ENCODE results near the gene TTLL5.

TTLL5 gene

GRCh38 chr14:75831455-75831854 lies 170.4 kb downstream of the TTLL5 start (continued):
- TF ChIP-seq, protein P1, sequence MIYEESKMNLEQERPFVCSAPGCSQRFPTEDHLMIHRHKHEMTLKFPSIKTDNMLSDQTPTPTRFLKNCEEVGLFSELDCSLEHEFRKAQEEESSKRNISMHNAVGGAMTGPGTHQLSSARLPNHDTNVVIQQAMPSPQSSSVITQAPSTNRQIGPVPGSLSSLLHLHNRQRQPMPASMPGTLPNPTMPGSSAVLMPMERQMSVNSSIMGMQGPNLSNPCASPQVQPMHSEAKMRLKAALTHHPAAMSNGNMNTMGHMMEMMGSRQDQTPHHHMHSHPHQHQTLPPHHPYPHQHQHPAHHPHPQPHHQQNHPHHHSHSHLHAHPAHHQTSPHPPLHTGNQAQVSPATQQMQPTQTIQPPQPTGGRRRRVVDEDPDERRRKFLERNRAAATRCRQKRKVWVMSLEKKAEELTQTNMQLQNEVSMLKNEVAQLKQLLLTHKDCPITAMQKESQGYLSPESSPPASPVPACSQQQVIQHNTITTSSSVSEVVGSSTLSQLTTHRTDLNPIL (CRISPR knock-in tag; IDR thresholded peaks at IDR 0.05; ENCODE audit: low read depth) = no peak
- no peak for TF ChIP-seq PPARA (CRISPR knock-in tag; IDR thresholded peaks at IDR 0.05; ENCODE audit: borderline replicate concordance)
- no peak for TF ChIP-seq RARB (CRISPR knock-in tag; IDR thresholded peaks at IDR 0.05)

DNA sequence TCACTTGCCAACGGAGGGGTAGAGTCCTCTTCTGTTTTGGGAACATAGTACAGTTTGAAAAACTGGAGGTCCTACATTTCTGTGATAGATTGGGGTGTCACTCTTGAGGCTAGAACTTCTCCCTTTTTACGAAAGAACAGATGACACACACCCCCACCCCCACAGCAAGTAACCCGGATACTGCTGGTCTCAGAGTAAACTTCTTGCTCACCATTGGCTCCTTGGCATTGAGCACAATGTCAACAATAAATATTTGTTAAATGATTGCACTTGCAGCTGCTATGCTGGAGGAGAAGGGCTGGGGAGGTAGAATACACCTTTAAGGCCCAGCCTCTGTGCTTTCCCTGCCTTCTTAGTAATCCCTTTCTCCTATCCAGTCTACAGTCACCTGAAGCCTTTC lies 170.9 kb downstream of the TTLL5 start:
- no peak for ATAC-seq

DNA sequence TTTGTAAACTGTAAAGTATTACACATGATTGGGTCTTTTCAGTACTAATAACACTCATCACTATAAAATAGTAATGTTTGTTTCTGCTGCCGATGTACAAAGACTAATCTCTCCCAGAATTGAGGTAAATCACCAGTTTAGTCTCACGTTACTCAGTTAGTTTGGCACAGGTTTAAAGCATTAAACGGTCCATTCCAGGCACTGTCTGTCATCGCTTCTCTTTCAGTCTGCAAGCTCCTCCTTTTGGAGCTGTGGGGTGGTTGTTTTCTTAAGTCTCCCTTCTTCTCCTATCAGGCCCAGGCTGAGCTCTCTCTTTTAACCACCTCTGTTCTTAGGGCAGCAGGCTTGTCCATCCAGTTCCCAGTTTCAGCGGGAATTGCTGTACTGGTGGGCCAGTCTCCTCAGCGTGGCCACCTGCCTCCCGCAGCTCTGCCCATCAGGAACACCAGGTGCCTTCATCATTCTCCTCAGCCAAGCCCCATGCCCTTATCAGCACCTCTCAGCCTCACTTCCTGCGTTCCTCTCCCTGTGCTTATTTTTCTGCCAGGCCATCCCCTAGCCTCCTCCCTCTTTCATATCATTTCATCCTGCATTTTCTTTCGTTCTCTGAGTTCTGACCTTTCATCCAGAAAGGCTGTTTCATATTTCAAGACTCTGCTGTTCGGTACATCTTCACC lies 171.7 kb downstream of the TTLL5 start:
- TF ChIP-seq ISL1 (CRISPR knock-in tag; IDR thresholded peaks at IDR 0.05) (no peak), ESRRG (CRISPR knock-in tag; IDR thresholded peaks at IDR 0.05) (no peak), OSR1 (CRISPR knock-in tag; IDR thresholded peaks at IDR 0.05) (no peak), PATZ1 (CRISPR knock-in tag; IDR thresholded peaks at IDR 0.05; ENCODE audit: borderline replicate concordance) (no peak), RARB (CRISPR knock-in tag; IDR thresholded peaks at IDR 0.05) (no peak), PPARA (CRISPR knock-in tag; IDR thresholded peaks at IDR 0.05; ENCODE audit: borderline replicate concordance) (no peak), ZNF565 (CRISPR knock-in tag; conservative IDR thresholded peaks at IDR 0.05; ENCODE audit: low read depth) (no peak), ARNTL (CRISPR knock-in tag; IDR thresholded peaks at IDR 0.05; ENCODE audit: borderline replicate concordance, low read depth) (no peak), BACH2 (CRISPR knock-in tag; IDR thresholded peaks at IDR 0.05; ENCODE audit: borderline replicate concordance) (no peak), TCF4 (CRISPR knock-in tag; IDR thresholded peaks at IDR 0.05; ENCODE audit: borderline replicate concordance) (no peak)
- ATAC-seq = peak; percentile 52

More for the DNA sequence above, 170.9 kb downstream of the TTLL5 start:
- TF ChIP-seq ZNF70 (CRISPR knock-in tag; IDR thresholded peaks at IDR 0.05) (no peak), CSRNP3 (CRISPR knock-in tag; IDR thresholded peaks at IDR 0.05) (no peak), ZC3H10 (CRISPR knock-in tag; IDR thresholded peaks at IDR 0.05) (no peak), ZNF8 (CRISPR knock-in tag; IDR thresholded peaks at IDR 0.05) (no peak), GLIS3 (CRISPR knock-in tag; IDR thresholded peaks at IDR 0.05) (no peak), SNAI2 (CRISPR knock-in tag; IDR thresholded peaks at IDR 0.05) (no peak), ARNTL (CRISPR knock-in tag; IDR thresholded peaks at IDR 0.05; ENCODE audit: borderline replicate concordance, low read depth) (no peak), ZFP3 (CRISPR knock-in tag; IDR thresholded peaks at IDR 0.05) (no peak), PPARA (CRISPR knock-in tag; IDR thresholded peaks at IDR 0.05; ENCODE audit: borderline replicate concordance) (no peak)
- TF ChIP-seq, protein P1 (CRISPR knock-in tag; IDR thresholded peaks at IDR 0.05; ENCODE audit: low read depth) = no peak

- no peak for ATAC-seq
- TF ChIP-seq GLIS3 (CRISPR knock-in tag; IDR thresholded peaks at IDR 0.05) = no peak
- TF ChIP-seq ESRRG (CRISPR knock-in tag; IDR thresholded peaks at IDR 0.05) = no peak
- TF ChIP-seq, protein P2, sequence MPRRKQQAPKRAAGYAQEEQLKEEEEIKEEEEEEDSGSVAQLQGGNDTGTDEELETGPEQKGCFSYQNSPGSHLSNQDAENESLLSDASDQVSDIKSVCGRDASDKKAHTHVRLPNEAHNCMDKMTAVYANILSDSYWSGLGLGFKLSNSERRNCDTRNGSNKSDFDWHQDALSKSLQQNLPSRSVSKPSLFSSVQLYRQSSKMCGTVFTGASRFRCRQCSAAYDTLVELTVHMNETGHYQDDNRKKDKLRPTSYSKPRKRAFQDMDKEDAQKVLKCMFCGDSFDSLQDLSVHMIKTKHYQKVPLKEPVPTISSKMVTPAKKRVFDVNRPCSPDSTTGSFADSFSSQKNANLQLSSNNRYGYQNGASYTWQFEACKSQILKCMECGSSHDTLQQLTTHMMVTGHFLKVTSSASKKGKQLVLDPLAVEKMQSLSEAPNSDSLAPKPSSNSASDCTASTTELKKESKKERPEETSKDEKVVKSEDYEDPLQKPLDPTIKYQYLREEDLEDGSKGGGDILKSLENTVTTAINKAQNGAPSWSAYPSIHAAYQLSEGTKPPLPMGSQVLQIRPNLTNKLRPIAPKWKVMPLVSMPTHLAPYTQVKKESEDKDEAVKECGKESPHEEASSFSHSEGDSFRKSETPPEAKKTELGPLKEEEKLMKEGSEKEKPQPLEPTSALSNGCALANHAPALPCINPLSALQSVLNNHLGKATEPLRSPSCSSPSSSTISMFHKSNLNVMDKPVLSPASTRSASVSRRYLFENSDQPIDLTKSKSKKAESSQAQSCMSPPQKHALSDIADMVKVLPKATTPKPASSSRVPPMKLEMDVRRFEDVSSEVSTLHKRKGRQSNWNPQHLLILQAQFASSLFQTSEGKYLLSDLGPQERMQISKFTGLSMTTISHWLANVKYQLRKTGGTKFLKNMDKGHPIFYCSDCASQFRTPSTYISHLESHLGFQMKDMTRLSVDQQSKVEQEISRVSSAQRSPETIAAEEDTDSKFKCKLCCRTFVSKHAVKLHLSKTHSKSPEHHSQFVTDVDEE (CRISPR knock-in tag; IDR thresholded peaks at IDR 0.05) = no peak
- no peak for TF ChIP-seq TCF4 (CRISPR knock-in tag; IDR thresholded peaks at IDR 0.05; ENCODE audit: borderline replicate concordance)
- TF ChIP-seq ISL1 (CRISPR knock-in tag; IDR thresholded peaks at IDR 0.05) = no peak
- TF ChIP-seq TOX (CRISPR knock-in tag; IDR thresholded peaks at IDR 0.05; ENCODE audit: borderline replicate concordance) = no peak
- no peak for TF ChIP-seq CSRNP3 (CRISPR knock-in tag; IDR thresholded peaks at IDR 0.05)
- TF ChIP-seq BACH2 (CRISPR knock-in tag; IDR thresholded peaks at IDR 0.05; ENCODE audit: borderline replicate concordance) = no peak
- TF ChIP-seq, protein P1 (CRISPR knock-in tag; IDR thresholded peaks at IDR 0.05; ENCODE audit: low read depth) = no peak
- TF ChIP-seq ARNTL (CRISPR knock-in tag; IDR thresholded peaks at IDR 0.05; ENCODE audit: borderline replicate concordance, low read depth) = no peak
- TF ChIP-seq ZFP3 (CRISPR knock-in tag; IDR thresholded peaks at IDR 0.05) = no peak
- TF ChIP-seq ZNF8 (CRISPR knock-in tag; IDR thresholded peaks at IDR 0.05) = no peak
- TF ChIP-seq CSDC2 (CRISPR knock-in tag; IDR thresholded peaks at IDR 0.05) = no peak
- no peak for TF ChIP-seq OSR1 (CRISPR knock-in tag; IDR thresholded peaks at IDR 0.05)
These were observed 172.4 kb downstream of the TTLL5 start for GRCh38 chr14:75833326-75834020.

Measured in SK-N-SH treated with all-trans-retinoic acid at 6 μM for 48 hours (cell line).